ENCODE data around the gene DISP2.
A peak's percentile ranks its signal among the peaks of the same experiment; 100 is the strongest.

The DISP2 gene

DNA sequence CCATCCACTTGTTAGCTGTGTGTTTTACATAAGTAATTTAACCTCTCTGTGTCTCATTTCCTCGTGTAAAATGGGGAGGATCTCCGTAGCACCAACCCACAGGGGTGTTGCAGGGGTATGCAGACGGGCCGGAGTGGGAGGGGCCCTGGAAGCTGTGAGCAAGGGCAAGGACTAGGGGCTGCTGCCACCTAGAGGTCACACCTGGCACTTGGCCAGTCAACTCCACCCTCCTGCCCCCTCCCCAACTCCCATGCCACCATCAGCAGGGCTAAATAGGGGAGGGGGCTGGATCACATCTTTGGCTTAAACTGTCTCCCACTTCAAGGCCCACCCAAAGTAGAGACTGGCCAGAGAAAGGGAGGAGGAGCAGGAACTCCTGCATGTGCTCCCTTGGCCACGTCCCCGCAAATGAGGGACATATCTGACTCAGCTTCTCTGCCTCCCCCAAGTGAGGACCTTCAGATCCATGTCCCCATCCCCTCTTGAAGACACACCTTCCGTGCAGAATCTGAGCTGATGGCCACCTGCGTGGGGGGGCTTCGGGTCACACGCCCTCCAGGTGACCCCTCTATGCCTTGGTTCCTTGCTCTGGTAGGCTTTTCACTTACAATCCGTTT is 19.9 kb upstream of the DISP2 start:
- TF ChIP-seq, protein P1, sequence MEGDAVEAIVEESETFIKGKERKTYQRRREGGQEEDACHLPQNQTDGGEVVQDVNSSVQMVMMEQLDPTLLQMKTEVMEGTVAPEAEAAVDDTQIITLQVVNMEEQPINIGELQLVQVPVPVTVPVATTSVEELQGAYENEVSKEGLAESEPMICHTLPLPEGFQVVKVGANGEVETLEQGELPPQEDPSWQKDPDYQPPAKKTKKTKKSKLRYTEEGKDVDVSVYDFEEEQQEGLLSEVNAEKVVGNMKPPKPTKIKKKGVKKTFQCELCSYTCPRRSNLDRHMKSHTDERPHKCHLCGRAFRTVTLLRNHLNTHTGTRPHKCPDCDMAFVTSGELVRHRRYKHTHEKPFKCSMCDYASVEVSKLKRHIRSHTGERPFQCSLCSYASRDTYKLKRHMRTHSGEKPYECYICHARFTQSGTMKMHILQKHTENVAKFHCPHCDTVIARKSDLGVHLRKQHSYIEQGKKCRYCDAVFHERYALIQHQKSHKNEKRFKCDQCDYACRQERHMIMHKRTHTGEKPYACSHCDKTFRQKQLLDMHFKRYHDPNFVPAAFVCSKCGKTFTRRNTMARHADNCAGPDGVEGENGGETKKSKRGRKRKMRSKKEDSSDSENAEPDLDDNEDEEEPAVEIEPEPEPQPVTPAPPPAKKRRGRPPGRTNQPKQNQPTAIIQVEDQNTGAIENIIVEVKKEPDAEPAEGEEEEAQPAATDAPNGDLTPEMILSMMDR (IDR thresholded peaks at IDR 0.05; ENCODE audit: borderline replicate concordance, insufficient read depth, low read depth, low read length): peak; percentile 96
- H3K4me3 ChIP-seq (ENCODE audit: low read depth, low read length): no peak overlapping the region

DNA sequence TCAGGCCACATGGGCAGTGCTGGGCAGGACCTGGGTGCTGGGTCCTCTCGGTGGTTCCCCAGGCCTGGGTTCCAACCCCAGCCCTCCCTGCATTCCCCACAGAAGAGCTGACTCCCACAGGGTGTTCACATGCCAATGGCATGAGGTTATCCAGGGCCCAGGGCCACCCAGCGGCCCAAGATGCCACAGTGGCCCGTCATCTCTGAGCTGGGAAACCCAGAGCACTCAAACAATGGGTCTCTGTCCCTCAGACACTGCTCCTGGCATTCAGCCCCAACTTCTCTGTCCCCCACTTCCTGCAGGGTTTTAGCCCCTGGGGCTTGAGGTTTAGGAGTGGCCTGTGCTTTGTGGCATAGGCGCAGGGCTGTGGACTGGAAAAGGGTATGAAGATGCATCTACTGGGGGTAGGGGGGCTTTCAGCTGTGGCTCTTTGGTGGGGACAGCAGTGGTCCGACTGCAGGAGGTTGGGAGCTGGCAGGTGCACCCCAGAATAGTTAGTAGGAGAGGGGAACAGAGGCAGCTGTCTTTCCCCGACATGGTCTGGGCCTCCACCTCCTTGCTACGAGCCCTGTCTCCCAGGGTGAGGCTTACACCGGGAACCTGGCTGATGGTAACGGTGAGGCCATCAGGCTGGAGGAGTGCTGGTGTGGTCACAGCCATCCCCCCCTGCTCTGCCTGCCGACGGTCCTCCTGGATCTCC is 18.9 kb upstream of the DISP2 start:
- no peak overlapping the region for H3K4me3 ChIP-seq (ENCODE audit: low read depth, low read length)
- TF ChIP-seq, protein P1 (IDR thresholded peaks at IDR 0.05; ENCODE audit: borderline replicate concordance, insufficient read depth, low read depth, low read length): no peak

DNA sequence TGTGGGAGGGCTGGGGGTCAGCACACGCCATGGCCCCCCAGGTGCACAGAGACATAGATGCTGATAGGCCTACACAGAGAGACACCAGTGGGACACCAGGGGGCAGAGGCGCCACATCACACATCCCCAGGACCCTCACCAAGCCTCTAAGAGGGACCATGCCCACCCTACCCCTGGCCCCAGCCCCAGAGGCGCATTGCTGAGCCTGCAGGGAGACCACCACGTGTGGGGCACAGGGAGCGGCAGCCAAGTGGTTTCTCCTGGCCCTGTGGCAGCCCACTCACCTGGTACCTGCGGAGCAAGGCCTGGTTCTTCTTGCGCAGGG is 18.4 kb upstream of the DISP2 start:
- TF ChIP-seq, protein P1 (IDR thresholded peaks at IDR 0.05; ENCODE audit: borderline replicate concordance, insufficient read depth, low read depth, low read length): no peak
- no peak overlapping the region for H3K4me3 ChIP-seq (ENCODE audit: low read depth, low read length)

DNA sequence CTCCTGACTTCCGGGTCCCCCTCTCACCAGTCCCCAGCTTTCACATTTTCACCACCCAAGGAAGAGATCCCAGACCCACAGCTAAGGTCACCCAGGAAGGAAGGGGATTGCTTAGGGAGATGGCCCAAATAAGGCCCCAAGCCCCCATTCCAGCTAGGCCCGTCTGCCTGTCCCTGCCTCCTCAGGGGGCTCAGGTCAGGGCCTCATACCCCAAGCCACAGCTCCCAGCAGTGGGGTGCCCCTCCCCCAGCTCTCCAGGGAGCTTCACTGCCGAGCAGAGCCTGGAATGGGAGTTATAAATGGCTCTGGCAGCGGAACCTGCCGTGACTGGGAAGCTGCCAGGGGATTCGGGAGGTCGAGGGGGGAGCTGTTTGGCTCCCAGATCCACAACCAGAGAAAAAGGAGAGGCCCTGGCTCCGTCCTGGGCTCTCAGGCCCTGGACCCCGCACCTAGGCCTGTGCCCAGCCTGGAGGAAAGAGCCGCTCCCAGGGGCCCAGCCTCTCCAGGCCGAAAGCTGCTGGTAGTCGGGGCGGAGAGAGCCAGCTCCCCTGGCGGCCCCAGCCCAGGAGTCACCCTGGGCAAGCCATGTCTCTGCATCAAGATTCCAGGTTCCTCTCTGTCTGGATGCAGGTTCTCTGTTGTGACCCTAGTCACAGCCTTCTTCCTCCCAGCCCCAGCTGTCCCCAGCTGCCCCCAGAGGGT is 17.8 kb upstream of the DISP2 start:
- no peak overlapping the region for H3K4me3 ChIP-seq (ENCODE audit: low read depth, low read length)
- TF ChIP-seq, protein P1 (IDR thresholded peaks at IDR 0.05; ENCODE audit: borderline replicate concordance, insufficient read depth, low read depth, low read length): no peak

DNA sequence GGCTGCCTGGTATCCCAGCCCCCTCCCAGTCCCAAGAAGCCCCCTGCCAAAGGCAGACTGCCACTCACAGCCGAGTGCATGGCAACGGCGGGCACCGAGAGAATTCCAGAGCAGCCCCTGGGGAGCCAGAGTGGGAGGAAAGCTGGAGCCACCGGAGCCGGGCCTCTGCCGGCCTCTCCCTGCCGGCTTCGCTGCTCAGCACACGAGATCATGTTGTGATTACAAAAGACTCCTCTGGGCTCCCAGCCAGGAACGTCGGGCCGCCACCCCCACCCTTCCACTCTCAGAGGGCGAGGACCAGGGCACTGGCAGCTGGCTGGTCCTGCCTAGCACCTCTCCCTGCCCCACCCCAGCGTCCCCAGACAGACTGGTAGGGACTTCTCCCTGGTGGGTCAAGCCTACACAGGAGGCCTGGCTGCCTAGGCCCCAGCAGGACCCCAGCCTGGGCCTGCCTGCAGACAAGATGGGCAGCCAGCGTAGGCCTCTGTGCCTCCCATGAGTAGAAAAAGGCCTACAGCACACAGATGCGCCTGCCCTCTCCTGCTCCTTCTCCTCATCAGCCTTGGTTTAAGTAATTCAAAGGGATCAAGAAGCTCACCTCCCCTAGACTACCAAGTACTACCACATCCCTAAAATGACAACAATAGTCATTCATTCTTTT is 17.1 kb upstream of the DISP2 start, which contains the start of gene CCDC9B:
Gene CCDC9B (minus strand): TSS at position 200 of the 661 bp plus-strand sequence. CDS start 120 bp downstream, at position 80.
- no peak within 1 kb of the TSS for H3K4me3 ChIP-seq (ENCODE audit: low read depth, low read length)
- TF ChIP-seq, protein P1 (IDR thresholded peaks at IDR 0.05; ENCODE audit: borderline replicate concordance, insufficient read depth, low read depth, low read length): no peak

DNA sequence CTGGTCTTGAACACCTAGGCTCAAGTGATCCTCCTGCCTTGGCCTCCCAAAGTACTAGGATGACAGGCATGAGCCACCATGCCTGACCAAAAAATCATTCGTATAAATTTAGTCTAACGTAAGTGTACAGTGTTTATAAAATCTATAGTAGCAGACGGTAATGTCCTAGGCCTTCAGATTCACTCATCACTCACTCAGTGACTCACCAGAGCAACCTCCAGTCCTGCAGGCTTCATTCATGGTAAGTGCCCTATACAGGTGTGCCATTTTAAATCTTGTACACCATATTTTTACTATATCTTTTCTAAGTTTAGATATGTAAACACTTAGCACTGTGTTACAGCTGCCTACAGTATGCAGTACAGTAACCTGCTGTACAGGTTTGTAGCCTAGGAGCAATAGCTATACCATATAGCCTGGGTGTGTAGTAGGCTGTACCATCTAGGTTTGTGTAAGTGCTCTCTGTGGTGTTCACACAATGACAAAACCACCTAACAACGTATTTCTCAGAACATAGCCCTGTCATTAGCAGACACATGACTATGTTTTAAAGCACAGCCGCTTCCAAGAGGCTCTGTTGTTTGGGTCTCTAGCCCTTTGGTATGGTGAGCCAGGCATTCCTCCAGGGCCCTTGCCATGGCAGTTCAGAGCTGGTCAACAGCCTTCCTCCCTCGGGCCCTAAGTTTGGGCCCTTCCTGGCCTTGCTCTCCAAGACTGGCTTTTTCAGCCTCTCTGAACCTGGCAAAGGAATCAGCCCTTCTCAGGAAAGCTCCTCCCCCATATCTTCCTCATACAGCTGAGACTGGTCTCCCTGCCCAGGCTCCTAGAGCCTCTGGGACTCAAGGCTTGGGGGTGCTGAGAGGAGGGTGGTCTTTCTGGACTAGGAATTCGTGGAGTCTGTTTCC is 15.4 kb upstream of the DISP2 start:
- no peak overlapping the region for H3K4me3 ChIP-seq (ENCODE audit: low read depth, low read length)
- TF ChIP-seq, protein P1 (IDR thresholded peaks at IDR 0.05; ENCODE audit: borderline replicate concordance, insufficient read depth, low read depth, low read length): no peak
